DOHH2 (cell line): ENCODE results near the gene NFU1.

Source experiments
- EZH2phosphoT487 ChIP-seq: fragments of 200-600 bp; sonication (generic); IDR thresholded peaks from 2 replicates; pipeline ENCODE4 v1.6.1; 2017; ENCODE audit warnings: borderline replicate concordance, mild to moderate bottlenecking, antibody characterized with exemption, low read length, moderate library complexity, mixed read lengths
- TF ChIP-seq, protein P1 (sequence below): fragments of 200-600 bp; sonication (generic); IDR thresholded peaks from one replicate; pipeline ENCODE4 v1.5.1; 2014; ENCODE audit warnings: antibody characterized with exemption, mild to moderate bottlenecking, low read depth, low read length; ENCODE audit not compliant: poor library complexity, severe bottlenecking

DNA sequence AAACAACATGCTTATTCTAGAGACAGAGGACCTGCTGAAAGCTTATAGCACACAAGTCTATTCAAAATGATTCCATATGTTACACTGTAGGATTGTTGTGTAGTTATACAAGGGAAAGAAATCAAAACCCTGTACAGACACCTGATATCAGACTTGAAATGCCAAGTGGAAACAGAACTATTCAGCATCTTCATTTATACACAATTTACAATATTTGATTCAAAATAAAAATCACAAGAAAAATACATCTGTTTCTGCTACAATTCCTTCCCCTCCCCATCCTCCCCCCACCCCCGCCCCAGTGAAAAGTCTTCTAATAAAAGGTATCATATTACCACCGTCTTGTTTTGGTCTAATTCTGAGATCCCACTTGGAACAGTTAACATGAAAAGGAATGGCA, 37.5 kb upstream of the NFU1 start:
- TF ChIP-seq, protein P1, sequence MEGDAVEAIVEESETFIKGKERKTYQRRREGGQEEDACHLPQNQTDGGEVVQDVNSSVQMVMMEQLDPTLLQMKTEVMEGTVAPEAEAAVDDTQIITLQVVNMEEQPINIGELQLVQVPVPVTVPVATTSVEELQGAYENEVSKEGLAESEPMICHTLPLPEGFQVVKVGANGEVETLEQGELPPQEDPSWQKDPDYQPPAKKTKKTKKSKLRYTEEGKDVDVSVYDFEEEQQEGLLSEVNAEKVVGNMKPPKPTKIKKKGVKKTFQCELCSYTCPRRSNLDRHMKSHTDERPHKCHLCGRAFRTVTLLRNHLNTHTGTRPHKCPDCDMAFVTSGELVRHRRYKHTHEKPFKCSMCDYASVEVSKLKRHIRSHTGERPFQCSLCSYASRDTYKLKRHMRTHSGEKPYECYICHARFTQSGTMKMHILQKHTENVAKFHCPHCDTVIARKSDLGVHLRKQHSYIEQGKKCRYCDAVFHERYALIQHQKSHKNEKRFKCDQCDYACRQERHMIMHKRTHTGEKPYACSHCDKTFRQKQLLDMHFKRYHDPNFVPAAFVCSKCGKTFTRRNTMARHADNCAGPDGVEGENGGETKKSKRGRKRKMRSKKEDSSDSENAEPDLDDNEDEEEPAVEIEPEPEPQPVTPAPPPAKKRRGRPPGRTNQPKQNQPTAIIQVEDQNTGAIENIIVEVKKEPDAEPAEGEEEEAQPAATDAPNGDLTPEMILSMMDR: no peak
- no peak for TF ChIP-seq EZH2phosphoT487
